KBM-7 (cell line): Measurements from ENCODE around the gene FSD1.
"Not testable (repeated sequence)": the region's sequence is repeated elsewhere in the genome, so short reads cannot be mapped to it uniquely, and the experiment has no call there.

Experiments used
- DNase-seq: peaks from one replicate; pipeline ENCODE4 v3.0.0-alpha.2; 2015
- in situ Hi-C: fragments of 300-500 bp; cut with MboI; formaldehyde crosslinking; loops from 2 replicates; pipeline ENCODE4 v1.14.3; 2020; ENCODE audit warnings: low sequenced_read_pairs, low pct_unique_long_range_greater_than_20kb, mixed read lengths

Gene FSD1

GRCh38 chr19:4279530-4280422, 24.6 kb upstream of the FSD1 start:
- in situ Hi-C loops, result no loop called here
- DNase-seq, result no peak

- in situ Hi-C loops, result no loop called here
- DNase-seq, result peak; percentile 54
Observed at GRCh38 chr19:4284176-4284958, 20.0 kb upstream of the FSD1 start.

GRCh38 chr19:4284974-4285373, 19.4 kb upstream of the FSD1 start:
- in situ Hi-C loops, result no loop called here
- DNase-seq, result no peak

- DNase-seq, in situ Hi-C loops: not testable (repeated sequence)
Observed at GRCh38 chr19:4286141-4286540, 18.3 kb upstream of the FSD1 start.

- no peak for DNase-seq
- in situ Hi-C loops, result no loop called here
Observed at GRCh38 chr19:4288091-4288777, 16.2 kb upstream of the FSD1 start.

- DNase-seq, result no peak
- in situ Hi-C loops, result no loop called here
Observed at GRCh38 chr19:4291184-4291732, 13.1 kb upstream of the FSD1 start.

- DNase-seq, result no peak
- in situ Hi-C loops, result no loop called here
Observed at GRCh38 chr19:4292515-4292914, 11.9 kb upstream of the FSD1 start.

GRCh38 chr19:4294389-4294788, 10.0 kb upstream of the FSD1 start:
- no peak for DNase-seq

GRCh38 chr19:4295972-4296771, 8.2 kb upstream of the FSD1 start:
- in situ Hi-C loops, result no loop called here
- DNase-seq, result no peak

More at GRCh38 chr19:4294389-4294788, 10.0 kb upstream of the FSD1 start:
- in situ Hi-C loops, result no loop called here

GRCh38 chr19:4297901-4298809, 6.2 kb upstream of the FSD1 start:
- in situ Hi-C loops, result no loop called here
- DNase-seq, result no peak

GRCh38 chr19:4298810-4299550, 5.4 kb upstream of the FSD1 start:
- DNase-seq, result no peak
- in situ Hi-C loops, result no loop called here

GRCh38 chr19:4300589-4300988, 3.8 kb upstream of the FSD1 start:
- in situ Hi-C loops, result no loop called here
- DNase-seq, result no peak

- in situ Hi-C loops, result no loop called here
- no peak for DNase-seq
Observed at GRCh38 chr19:4301590-4302242, 2.7 kb upstream of the FSD1 start.

- in situ Hi-C loops, result no loop called here
Observed at GRCh38 chr19:4302243-4302640, 2.2 kb upstream of the FSD1 start, which contains the start of gene TMIGD2. TMIGD2 (minus strand) TSS chr19:4302389; CDS start chr19:4302385, 4 bp downstream.

GRCh38 chr19:4303819-4304537, 420 bp upstream of the FSD1 start:
- in situ Hi-C loops, result no loop called here
- DNase-seq, result no peak

More at GRCh38 chr19:4302243-4302640, 2.2 kb upstream of the FSD1 start, which contains the start of gene TMIGD2:
- no peak for DNase-seq

- in situ Hi-C loops, result no loop called here
- DNase-seq, result no peak
Observed at GRCh38 chr19:4305257-4305612, 837 bp downstream of the FSD1 start.
